ENCODE measurements around the gene MTMR12. TPM values are rescaled to one million over a fixed set of nuclear protein-coding genes. Genes with fewer than 3 reads are reported as not detected.

The MTMR12 gene
- polyA plus RNA-seq, 1 donor (not counting 4 experiments of a cell fraction or from before 2014, with no cell fraction given), result 17.1 TPM

DNA sequence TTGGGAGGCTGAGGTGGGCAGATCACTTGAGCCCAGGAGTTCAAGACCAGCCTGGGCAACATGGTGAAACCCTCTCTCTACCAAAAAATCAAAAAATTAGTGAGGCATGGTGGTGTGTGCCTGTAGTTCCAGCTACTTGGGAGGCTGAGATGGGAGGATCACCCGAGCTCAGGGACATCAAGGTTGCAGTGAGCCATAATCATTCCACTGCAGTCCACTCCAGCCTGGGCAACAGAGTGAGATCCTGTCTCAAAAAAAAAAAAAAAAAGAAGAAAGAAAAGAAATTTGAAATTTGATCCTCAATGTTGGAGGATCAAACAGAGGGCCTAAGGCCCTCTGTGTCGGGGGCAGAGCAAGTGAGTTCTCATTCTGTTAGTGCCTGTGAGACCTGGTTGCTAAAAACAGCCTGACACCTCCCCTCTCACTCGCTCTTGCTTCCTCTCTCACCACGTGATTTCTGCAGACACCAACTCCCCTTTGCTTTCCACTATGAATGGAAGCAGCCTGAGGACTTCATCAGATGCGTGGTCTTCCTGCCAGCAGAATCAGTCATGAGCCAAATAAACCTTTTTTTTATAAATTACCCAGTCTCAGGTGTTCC lies 130.2 kb downstream of the MTMR12 start:
- FAIRE-seq (no peak), DNase-seq (ENCODE audit: low read depth, low spot score) (no peak)
- no peak overlapping the region for H3K4me3 ChIP-seq (ENCODE audit: control insufficient read depth in 2 of 3, extremely low read depth in 1 of 3, insufficient read depth in 2 of 3, low read depth in 1 of 3, low read length in 3 of 3)
- H3K36me3 ChIP-seq (ENCODE audit: control insufficient read depth in 2 of 2, extremely low read depth in 1 of 2, insufficient read depth in 2 of 2, low read length in 2 of 2), result no peaks in the 10 kb centered on the region
- H3K9me1 ChIP-seq (ENCODE audit: control insufficient read depth, extremely low read depth, insufficient read depth, low read length), result no peaks in the 10 kb centered on the region
- H3K4me2 ChIP-seq (ENCODE audit: control insufficient read depth, extremely low read depth, insufficient read depth, low read depth, low read length), result no peak overlapping the region
- no peaks in the 10 kb centered on the region for H3K79me2 ChIP-seq (ENCODE audit: control insufficient read depth, insufficient read depth, low read length)
- H4K20me1 ChIP-seq (ENCODE audit: control insufficient read depth, extremely low read depth, insufficient read depth, low read length), result no peaks in the 10 kb centered on the region
- H3K9ac ChIP-seq (ENCODE audit: control insufficient read depth, extremely low read depth, insufficient read depth, low read length), result no peak overlapping the region
- no peaks in the 10 kb centered on the region for H3K9me3 ChIP-seq (ENCODE audit: control insufficient read depth, low read depth, low read length)
- TF ChIP-seq, protein P1, sequence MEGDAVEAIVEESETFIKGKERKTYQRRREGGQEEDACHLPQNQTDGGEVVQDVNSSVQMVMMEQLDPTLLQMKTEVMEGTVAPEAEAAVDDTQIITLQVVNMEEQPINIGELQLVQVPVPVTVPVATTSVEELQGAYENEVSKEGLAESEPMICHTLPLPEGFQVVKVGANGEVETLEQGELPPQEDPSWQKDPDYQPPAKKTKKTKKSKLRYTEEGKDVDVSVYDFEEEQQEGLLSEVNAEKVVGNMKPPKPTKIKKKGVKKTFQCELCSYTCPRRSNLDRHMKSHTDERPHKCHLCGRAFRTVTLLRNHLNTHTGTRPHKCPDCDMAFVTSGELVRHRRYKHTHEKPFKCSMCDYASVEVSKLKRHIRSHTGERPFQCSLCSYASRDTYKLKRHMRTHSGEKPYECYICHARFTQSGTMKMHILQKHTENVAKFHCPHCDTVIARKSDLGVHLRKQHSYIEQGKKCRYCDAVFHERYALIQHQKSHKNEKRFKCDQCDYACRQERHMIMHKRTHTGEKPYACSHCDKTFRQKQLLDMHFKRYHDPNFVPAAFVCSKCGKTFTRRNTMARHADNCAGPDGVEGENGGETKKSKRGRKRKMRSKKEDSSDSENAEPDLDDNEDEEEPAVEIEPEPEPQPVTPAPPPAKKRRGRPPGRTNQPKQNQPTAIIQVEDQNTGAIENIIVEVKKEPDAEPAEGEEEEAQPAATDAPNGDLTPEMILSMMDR (optimal IDR thresholded peaks at IDR 0.05 in 1 of 3, IDR thresholded peaks at IDR 0.05 in 1 of 3, conservative IDR thresholded peaks at IDR 0.05 in 1 of 3; ENCODE audit: extremely low read depth in 1 of 3, insufficient read depth in 2 of 3, low read length in 3 of 3), result no peak
- TF ChIP-seq EZH2 (IDR thresholded peaks at IDR 0.05; ENCODE audit: low read length), result no peak
- dilution Hi-C loops (cut with MboI; ENCODE audit: extremely low pct_ligation_motif_present, low sequenced_read_pairs), result no loop called here
- no peaks in the 10 kb centered on the region for H3K4me1 ChIP-seq (ENCODE audit: control insufficient read depth, extremely low read depth, insufficient read depth, low read length)
- no peak overlapping the region for H3K27ac ChIP-seq (ENCODE audit: control insufficient read depth, insufficient read depth, low read length)
- H2AFZ ChIP-seq (ENCODE audit: control insufficient read depth, low read length), result no peak overlapping the region
- H3K27me3 ChIP-seq (ENCODE audit: control insufficient read depth, extremely low read depth, insufficient read depth, low read length), result no peaks in the 10 kb centered on the region

Small RNA genes within 50 kb of the gene (small RNA-seq; reads per million reads assigned to genes)
- gene RNU6-1079P (ENCODE audit: insufficient read length in 3 of 3, low read depth in 3 of 3, low replicate concordance in 1 of 3), result 0 to 1.3 (median 0.67) reads per million in 3 experiments
- 0 to 0.50 (median 0) reads per million in 3 experiments for gene RNU6-378P (ENCODE audit: insufficient read length in 3 of 3, low read depth in 3 of 3, low replicate concordance in 1 of 3)

Other genes starting within 250 kb of the MTMR12 start
- 28.6 to 42.0 TPM (median 40.6 TPM) in 3 replicates for gene GOLPH3, start 138.6 kb downstream of the MTMR12 start, polyA plus RNA-seq
- 56.6 to 74.7 TPM (median 58.7 TPM) in 3 replicates for gene ZFR, start 131.8 kb upstream of the MTMR12 start, polyA plus RNA-seq